ENCODE data around the gene TEX11.

The TEX11 gene

DNA sequence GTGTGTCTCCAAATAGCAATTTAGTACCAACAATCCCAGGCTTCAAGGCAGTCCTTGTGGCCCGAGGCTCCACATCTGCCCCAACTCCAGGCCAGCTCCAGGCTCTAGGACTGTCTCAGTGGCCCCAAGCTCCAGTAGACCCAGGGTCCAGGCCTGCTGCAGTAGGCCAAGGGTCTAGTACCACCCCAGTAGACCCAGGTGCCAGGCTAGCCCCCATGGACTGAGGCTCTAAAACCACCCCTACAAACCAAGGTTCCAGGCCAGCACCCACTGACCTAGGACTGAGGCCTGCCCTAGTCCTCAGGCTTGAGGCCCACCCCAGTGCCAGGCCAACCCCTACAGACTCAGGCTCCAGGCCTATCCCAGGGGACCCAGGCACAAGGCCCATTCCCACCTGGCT, 272.3 kb downstream of the TEX11 start:
- Histone ChIP-seq H4K20me1 (ENCODE audit: insufficient read depth, low read length) (no peaks in the 10 kb centered on the region), H3K4me2 (ENCODE audit: low read length) (no peak overlapping the region), H3K36me3 (ENCODE audit: insufficient read depth, low read length) (no peaks in the 10 kb centered on the region), H3K9me2 (ENCODE audit: low read depth, low read length) (no peaks in the 10 kb centered on the region), H3K9me3 (ENCODE audit: low read length) (no peaks in the 10 kb centered on the region), H2AFZ (ENCODE audit: low read length) (no peak overlapping the region), H3K4me1 (ENCODE audit: insufficient read depth, low read length, severe bottlenecking) (no peaks in the 10 kb centered on the region), H3K4me3 (ENCODE audit: low read depth, low read length, poor library complexity, severe bottlenecking) (no peak overlapping the region), H3K79me2 (ENCODE audit: insufficient read depth, low read length) (no peaks in the 10 kb centered on the region), H3K9ac (ENCODE audit: low read length) (no peak overlapping the region), H3K27ac (ENCODE audit: low read depth, low read length, poor library complexity, severe bottlenecking) (no peak overlapping the region), H3F3A (ENCODE audit: insufficient read depth, low read length) (no peaks in the 10 kb centered on the region), H3K27me3 (ENCODE audit: insufficient read depth, low read length) (no peaks in the 10 kb centered on the region)
- TF ChIP-seq EZH2 (IDR thresholded peaks at IDR 0.05; ENCODE audit: borderline replicate concordance, low read length) = no peak
- TF ChIP-seq, protein P1, sequence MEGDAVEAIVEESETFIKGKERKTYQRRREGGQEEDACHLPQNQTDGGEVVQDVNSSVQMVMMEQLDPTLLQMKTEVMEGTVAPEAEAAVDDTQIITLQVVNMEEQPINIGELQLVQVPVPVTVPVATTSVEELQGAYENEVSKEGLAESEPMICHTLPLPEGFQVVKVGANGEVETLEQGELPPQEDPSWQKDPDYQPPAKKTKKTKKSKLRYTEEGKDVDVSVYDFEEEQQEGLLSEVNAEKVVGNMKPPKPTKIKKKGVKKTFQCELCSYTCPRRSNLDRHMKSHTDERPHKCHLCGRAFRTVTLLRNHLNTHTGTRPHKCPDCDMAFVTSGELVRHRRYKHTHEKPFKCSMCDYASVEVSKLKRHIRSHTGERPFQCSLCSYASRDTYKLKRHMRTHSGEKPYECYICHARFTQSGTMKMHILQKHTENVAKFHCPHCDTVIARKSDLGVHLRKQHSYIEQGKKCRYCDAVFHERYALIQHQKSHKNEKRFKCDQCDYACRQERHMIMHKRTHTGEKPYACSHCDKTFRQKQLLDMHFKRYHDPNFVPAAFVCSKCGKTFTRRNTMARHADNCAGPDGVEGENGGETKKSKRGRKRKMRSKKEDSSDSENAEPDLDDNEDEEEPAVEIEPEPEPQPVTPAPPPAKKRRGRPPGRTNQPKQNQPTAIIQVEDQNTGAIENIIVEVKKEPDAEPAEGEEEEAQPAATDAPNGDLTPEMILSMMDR (IDR thresholded peaks at IDR 0.05; ENCODE audit: low read length) = no peak

DNA sequence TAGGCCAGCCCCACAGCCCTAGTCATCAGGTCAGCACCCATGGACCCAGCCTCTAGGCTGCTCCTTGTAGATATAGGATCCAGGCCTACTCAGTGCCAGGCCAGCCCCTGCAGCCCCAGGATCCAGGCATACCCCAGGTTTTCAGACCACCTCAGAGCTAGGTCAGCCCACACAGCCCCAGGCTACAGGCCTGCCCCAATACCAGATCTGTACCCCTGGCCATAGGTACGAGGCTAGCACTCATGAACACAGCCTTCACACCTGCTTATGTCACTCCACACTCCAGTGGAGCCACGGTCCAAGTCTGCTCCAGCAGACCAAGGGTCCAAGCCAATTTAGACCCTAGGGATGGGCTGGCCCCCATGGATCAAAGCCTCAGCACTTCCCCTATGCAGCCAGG, 272.8 kb downstream of the TEX11 start:
- Histone ChIP-seq H3K4me3 (ENCODE audit: low read depth, low read length, poor library complexity, severe bottlenecking) (no peak overlapping the region), H3F3A (ENCODE audit: insufficient read depth, low read length) (no peaks in the 10 kb centered on the region), H3K4me1 (ENCODE audit: insufficient read depth, low read length, severe bottlenecking) (no peaks in the 10 kb centered on the region), H3K9ac (ENCODE audit: low read length) (no peak overlapping the region), H3K9me2 (ENCODE audit: low read depth, low read length) (no peaks in the 10 kb centered on the region), H3K27me3 (ENCODE audit: insufficient read depth, low read length) (no peaks in the 10 kb centered on the region), H3K36me3 (ENCODE audit: insufficient read depth, low read length) (no peaks in the 10 kb centered on the region), H2AFZ (ENCODE audit: low read length) (no peak overlapping the region), H3K4me2 (ENCODE audit: low read length) (no peak overlapping the region), H3K27ac (ENCODE audit: low read depth, low read length, poor library complexity, severe bottlenecking) (no peak overlapping the region), H3K79me2 (ENCODE audit: insufficient read depth, low read length) (no peaks in the 10 kb centered on the region), H3K9me3 (ENCODE audit: low read length) (no peaks in the 10 kb centered on the region), H4K20me1 (ENCODE audit: insufficient read depth, low read length) (no peaks in the 10 kb centered on the region)
- TF ChIP-seq, protein P1 (IDR thresholded peaks at IDR 0.05; ENCODE audit: low read length) = no peak
- no peak for TF ChIP-seq EZH2 (IDR thresholded peaks at IDR 0.05; ENCODE audit: borderline replicate concordance, low read length)

DNA sequence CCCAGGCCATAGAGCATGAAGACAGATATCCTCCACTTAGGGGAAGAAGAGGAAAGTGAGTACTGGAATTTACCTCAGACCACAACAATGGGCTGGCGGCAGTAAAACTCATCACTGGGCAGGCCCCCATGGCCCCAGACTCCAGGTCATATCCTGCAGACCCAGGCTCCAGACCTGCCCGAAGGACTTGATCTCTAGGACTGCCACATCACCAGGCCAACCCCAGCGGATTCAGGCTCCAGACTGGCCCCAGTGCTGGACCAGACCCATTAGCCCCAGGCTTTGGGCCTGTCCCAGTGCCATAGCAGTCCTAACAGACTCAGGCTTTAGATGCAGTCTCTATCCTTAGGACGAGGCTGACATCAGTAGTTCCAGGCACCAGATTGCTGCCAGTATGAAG, 273.3 kb downstream of the TEX11 start:
- Histone ChIP-seq H3K9ac (ENCODE audit: low read length) (no peak overlapping the region), H3K9me3 (ENCODE audit: low read length) (no peaks in the 10 kb centered on the region), H3K27ac (ENCODE audit: low read depth, low read length, poor library complexity, severe bottlenecking) (no peak overlapping the region), H2AFZ (ENCODE audit: low read length) (no peak overlapping the region), H3K36me3 (ENCODE audit: insufficient read depth, low read length) (no peaks in the 10 kb centered on the region), H3K4me2 (ENCODE audit: low read length) (no peak overlapping the region), H3K4me3 (ENCODE audit: low read depth, low read length, poor library complexity, severe bottlenecking) (no peak overlapping the region), H4K20me1 (ENCODE audit: insufficient read depth, low read length) (no peaks in the 10 kb centered on the region), H3K4me1 (ENCODE audit: insufficient read depth, low read length, severe bottlenecking) (no peaks in the 10 kb centered on the region), H3K27me3 (ENCODE audit: insufficient read depth, low read length) (no peaks in the 10 kb centered on the region), H3F3A (ENCODE audit: insufficient read depth, low read length) (no peaks in the 10 kb centered on the region), H3K79me2 (ENCODE audit: insufficient read depth, low read length) (no peaks in the 10 kb centered on the region), H3K9me2 (ENCODE audit: low read depth, low read length) (no peaks in the 10 kb centered on the region)
- TF ChIP-seq, protein P1 (IDR thresholded peaks at IDR 0.05; ENCODE audit: low read length) = no peak
- TF ChIP-seq EZH2 (IDR thresholded peaks at IDR 0.05; ENCODE audit: borderline replicate concordance, low read length) = no peak
